DMS153 (cell line): ENCODE data around the gene DDRGK1.
A peak's percentile ranks its signal among the peaks of the same experiment; 100 is the strongest.

Experiments
- DNase-seq: peaks from one replicate; lab custom pipeline; 2025; lab: John Stamatoyannopoulos, UW

The DDRGK1 gene

DNA sequence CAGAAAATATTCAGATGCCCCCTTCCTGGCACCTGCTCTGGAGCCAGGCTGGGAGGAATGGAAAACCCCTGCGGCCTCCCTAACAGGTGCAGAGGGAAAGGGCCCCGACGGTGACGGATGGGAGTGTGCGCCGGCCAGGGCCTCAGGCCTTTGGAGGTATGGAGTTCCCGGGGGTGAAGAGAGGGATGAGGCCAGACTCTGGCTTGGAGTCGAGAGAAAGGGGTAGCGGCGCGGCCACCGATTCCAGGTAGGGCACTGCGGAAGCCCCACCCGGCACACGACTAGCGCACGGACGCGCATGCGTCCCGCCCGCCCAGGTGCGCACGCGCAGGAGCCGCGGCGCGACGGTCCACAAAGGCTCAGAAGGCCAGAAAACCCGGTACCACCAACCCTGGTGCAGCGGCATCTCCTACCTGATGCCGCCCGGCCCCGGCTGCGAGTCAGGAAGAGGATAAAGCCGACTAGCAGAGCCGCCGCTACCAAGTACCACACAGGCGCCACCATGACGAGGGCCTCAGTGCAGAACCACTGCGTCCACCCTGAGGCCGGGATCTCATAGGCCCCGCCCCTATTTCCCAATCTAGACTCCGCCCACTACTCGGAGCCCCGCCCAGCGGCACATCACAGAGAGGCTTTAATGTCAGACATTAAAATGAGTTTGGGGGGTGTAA is at the start of gene DDRGK1:
DDRGK1 (minus strand) TSS at position 559 of the 671 bp plus-strand sequence; CDS start at position 504, 55 bp downstream.
- peak; percentile 83 for DNase-seq

GRCh38 chr20:3251806-3252205 is 47.3 kb upstream of the DDRGK1 start:
- DNase-seq, result no peak

- no peak for DNase-seq
These were observed 45.6 kb upstream of the DDRGK1 start for GRCh38 chr20:3250091-3250504.

- DNase-seq, result no peak
These were observed 44.5 kb upstream of the DDRGK1 start for GRCh38 chr20:3248993-3249347.

GRCh38 chr20:3248167-3248992 is 43.9 kb upstream of the DDRGK1 start:
- DNase-seq, result peak; percentile 32

GRCh38 chr20:3247638-3248037 is 43.2 kb upstream of the DDRGK1 start:
- no peak for DNase-seq

- no peak for DNase-seq
These were observed 42.2 kb upstream of the DDRGK1 start for GRCh38 chr20:3246682-3247081.

- DNase-seq, result no peak
These were observed 41.2 kb upstream of the DDRGK1 start for GRCh38 chr20:3245711-3246110.

DNA sequence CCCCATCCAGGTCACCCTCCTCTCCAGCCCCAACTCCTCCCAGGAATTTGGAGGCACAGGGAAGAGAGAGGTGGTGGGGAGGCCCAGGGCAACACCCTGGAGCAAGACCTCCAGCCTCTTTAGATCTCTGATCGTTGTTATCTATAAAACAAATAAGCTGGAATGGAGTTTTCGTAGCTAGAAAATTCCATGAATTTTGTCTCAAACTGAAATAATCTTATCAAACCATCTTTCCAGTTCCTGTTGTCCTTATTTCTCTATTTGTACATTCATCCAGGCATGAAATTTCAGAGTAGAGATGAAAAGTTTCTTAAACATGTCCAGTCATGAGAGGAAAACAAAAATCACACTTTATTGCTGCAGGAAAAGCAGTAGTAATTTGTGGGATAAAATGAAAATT is 40.7 kb upstream of the DDRGK1 start:
- DNase-seq, result no peak

DNA sequence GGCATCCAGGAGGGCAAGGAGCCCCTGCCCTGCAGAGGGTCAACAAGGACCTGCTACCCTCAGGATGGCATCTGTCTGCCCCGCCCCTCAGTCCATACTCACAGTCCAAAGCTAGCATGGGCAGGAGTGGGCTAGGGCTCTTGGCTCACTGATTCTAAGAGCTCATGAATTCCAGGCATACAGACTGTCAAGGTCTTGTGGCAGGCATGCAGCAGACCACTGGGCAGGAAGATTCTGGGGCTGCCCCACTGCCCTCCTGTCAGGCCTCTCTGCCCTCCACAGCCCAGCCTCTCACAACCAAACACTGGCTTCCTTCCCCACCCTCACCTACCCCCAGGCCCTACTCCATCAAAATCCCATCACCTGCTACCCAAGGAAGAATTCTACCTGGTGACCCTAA is 40.1 kb upstream of the DDRGK1 start:
- DNase-seq, result no peak

DNA sequence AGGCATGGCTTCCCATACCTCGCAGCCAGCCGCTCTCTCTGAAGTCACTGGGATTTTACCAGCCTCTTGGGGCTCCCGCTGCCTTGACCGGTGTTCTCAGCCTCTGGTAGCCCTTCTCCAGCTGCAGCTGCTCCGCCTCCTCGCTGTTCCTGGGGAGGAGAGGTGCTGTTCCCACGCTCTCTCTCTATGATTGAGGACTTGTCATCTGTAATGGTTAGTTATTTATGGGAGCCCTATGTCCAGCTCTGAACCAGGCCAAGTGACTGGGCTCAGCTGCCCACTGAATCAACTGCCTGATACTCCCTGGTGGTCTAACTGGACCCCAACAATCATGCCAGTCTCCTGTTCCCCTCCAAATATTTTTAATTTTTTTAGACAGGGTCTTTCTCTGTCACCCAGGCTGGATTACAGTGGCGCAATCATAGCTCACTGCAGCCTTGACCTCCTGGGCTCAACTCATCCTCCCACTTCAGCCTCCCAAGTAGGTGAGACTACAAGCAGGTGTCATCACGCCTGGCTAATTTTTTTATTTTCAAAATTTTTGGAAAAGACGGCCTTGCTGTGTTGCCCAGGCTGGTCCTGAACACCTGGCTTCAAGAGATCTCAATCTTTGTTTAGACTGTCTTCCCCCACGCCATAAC is 39.4 kb upstream of the DDRGK1 start:
- no peak for DNase-seq

GRCh38 chr20:3242172-3242692 is 37.8 kb upstream of the DDRGK1 start:
- DNase-seq, result no peak

GRCh38 chr20:3240776-3241363 is 36.4 kb upstream of the DDRGK1 start:
- DNase-seq, result no peak

GRCh38 chr20:3239867-3240775 is 35.6 kb upstream of the DDRGK1 start:
- no peak for DNase-seq

DNA sequence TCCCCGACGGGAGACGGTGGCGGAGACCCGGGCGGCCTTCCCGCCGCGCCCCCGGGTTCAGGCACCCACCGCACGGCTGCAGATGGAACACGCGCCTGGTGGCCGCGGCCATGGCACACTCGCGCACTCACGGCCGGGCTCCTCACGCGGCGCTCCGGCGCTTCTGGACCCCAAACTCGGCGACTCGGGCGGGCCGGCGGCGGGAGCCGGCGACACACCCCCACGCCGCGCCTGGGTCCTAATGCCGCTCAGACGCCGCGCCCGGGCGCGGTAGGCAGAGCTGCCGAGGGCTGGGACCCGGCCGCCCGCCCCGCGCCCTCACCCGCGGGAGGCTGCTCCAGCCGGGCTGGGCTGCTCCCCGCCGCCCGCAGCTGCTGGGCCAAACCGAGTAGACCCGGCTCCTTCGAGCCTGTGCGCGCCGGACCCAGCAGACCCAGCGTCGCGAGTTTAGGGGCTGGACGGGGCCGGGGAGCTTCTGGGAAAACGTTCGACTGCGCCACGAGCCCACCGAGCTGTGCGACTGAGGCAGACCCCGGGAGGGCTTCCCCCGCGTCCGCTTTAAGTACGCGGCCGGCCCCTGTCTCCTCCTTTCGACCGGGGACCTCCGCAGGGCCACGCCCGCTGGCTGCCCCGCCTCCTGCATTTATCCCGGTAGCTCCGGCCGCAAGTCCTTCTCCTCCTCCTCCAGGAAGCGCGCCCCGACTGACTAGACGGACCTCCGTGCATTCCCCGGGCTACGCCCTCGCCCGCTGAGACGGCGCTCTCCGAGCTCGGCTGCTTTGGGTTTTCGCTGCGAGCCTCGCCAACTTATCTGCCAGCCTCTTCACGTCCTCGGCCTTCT is 34.8 kb upstream of the DDRGK1 start, which contains the start of gene SLC4A11:
SLC4A11 (minus strand) TSS at position 165 of the 841 bp plus-strand sequence; CDS start at position 112, 53 bp downstream.
- DNase-seq, result peak; percentile 58

DNA sequence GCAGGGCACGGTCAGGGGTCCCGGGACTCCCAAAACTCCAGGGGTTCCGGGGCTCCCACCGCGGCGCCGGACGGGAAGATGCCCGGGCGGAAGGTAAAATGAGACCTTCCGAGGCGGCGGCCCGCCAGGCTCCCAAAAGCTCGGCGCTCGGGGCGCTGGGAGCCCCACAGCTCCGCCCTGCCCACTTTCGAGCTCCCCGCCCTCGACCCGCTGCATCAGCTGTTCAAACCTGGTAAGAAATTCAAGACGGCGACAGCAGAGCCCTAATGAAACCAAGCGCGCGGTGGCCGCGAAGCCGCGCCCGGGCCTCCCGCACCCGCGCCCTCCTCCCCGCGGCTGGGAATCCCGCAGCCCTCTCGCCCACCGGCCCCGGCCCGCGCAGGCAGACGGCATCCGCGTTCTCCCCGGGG is 34.1 kb upstream of the DDRGK1 start:
- DNase-seq, result no peak

GRCh38 chr20:3237958-3238615 is 33.6 kb upstream of the DDRGK1 start:
- no peak for DNase-seq

GRCh38 chr20:3237011-3237957 is 32.8 kb upstream of the DDRGK1 start:
- DNase-seq, result no peak
